ENCODE results near the gene RAB11FIP3. TPM values are rescaled to one million over a fixed set of nuclear protein-coding genes. Genes with fewer than 3 reads are reported as not detected.

The RAB11FIP3 gene
- total RNA-seq, 1 experiment from 2014 or later, result 12.8 TPM

DNA sequence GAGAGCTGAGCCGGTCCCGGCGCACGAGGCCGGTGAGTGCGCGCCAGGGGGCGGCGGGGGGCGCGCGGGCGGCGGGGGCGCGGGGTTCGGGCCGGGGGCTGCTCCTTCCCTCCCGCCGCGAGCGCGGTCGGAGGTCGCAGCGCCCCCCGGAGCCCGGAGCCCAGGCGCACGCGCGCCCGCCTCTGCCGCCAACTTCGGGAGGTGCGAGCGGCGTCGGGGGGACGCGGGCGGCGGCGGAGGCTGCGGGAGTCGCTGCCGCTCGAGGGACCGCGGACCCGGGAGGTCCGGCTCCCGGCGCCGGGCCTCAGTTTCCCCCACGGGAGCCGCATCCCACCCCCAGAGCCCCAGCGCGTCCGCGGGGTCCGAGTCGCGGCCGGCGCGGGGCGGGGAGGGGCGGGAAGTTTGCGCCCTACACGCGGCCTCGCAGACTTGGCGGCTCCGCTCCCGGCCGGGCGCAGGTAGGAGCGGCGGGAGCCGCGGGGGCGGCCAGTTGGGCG is 134.8 kb downstream of the RAB11FIP3 start, which contains the start of gene PRR35:
Gene PRR35 (plus strand): TSS at position 191 of the 497 bp plus-strand sequence. CDS start 2,901 bp downstream, outside the sequence.
- Histone ChIP-seq H3K9me3 (ENCODE audit: control insufficient read depth in 1 of 2, insufficient read depth in 1 of 2, low read depth in 1 of 2, low read length in 2 of 2) (no peaks in the 10 kb centered on the region), H3K9ac (ENCODE audit: low read length) (no peak within 1 kb of the TSS), H2AFZ (ENCODE audit: low read depth, low read length, poor library complexity, severe bottlenecking) (no peak within 1 kb of the TSS), H3K4me2 (ENCODE audit: low read length) (no peak within 1 kb of the TSS), H3K27ac (ENCODE audit: low read depth, low read length) (no peak within 1 kb of the TSS), H3K27me3 (ENCODE audit: insufficient read depth, low read length) (no peaks in the 10 kb centered on the region), H3K36me3 (ENCODE audit: control insufficient read depth in 1 of 2, insufficient read depth in 2 of 2, low read length in 2 of 2) (no peaks in the 10 kb centered on the region), H3K4me1 (ENCODE audit: control insufficient read depth in 1 of 2, insufficient read depth in 2 of 2, low read length in 2 of 2) (no peaks in the 10 kb centered on the region), H3K79me2 (ENCODE audit: insufficient read depth, low read length) (no peaks in the 10 kb centered on the region), H3K4me3 (replicated peaks in 1 of 2; ENCODE audit: low read depth in 1 of 2, low read length in 2 of 2) (no peak within 1 kb of the TSS), H4K20me1 (ENCODE audit: insufficient read depth) (no peaks in the 10 kb centered on the region), H3K9me2 (ENCODE audit: insufficient read depth) (no peaks in the 10 kb centered on the region)
- no peak for DNase-seq (ENCODE audit: low read depth, low spot score)
- RAD21 ChIA-PET (ENCODE audit: low non-redundant PET in 1 of 2, low total read pairs in 2 of 2, uncharacterized antibody in 2 of 2, unreplicated experiment in 2 of 2), result no interaction called here
- BruUV-seq (replicated peaks), result no TSS peak
- ATAC-seq, result no peak
- CTCF ChIA-PET, result no interaction called here
- POLR2A ChIA-PET, result no interaction called here
- TF ChIP-seq EZH2 (IDR thresholded peaks at IDR 0.05) (no peak), RAD21 (IDR thresholded peaks at IDR 0.05; ENCODE audit: low read depth) (no peak), FOSL1 (IDR thresholded peaks at IDR 0.05; ENCODE audit: low read depth) (no peak), POLR2AphosphoS5 (IDR thresholded peaks at IDR 0.05; ENCODE audit: low read depth, low read length) (no peak), EZH2phosphoT487 (IDR thresholded peaks at IDR 0.05; ENCODE audit: borderline replicate concordance) (no peak), JUND (IDR thresholded peaks at IDR 0.05) (no peak), REST (IDR thresholded peaks at IDR 0.05; ENCODE audit: low read depth) (no peak), CEBPB (IDR thresholded peaks at IDR 0.05; ENCODE audit: low read depth) (no peak), YY1 (IDR thresholded peaks at IDR 0.05; ENCODE audit: extremely low read depth, insufficient replicate concordance, low read depth, low read length) (no peak), ELF1 (IDR thresholded peaks at IDR 0.05; ENCODE audit: borderline replicate concordance, low read depth) (no peak), SIN3A (IDR thresholded peaks at IDR 0.05; ENCODE audit: low read depth) (no peak), ZBTB33 (IDR thresholded peaks at IDR 0.05; ENCODE audit: extremely low read depth, insufficient replicate concordance, low read length) (no peak), CBX3 (IDR thresholded peaks at IDR 0.05; ENCODE audit: low read depth) (no peak)
- intact Hi-C loops (cut with micrococcal nuclease), result no loop called here
